ENCODE measurements around the gene BTN3A1. TPM values are rescaled to one million over a fixed set of nuclear protein-coding genes. Genes with fewer than 3 reads are reported as not detected.
"Not testable (repeated sequence)": the region's sequence is repeated elsewhere in the genome, so short reads cannot be mapped to it uniquely, and the experiment has no call there.

BTN3A1 gene
- total RNA-seq, 1 donor from 2014 or later: 9.7 TPM

- Mint-ChIP-seq H3K4me3 (no peak overlapping the region), H3K36me3 (no peaks in the 10 kb centered on the region), H3K27ac (no peak overlapping the region), H3K27me3 (ENCODE audit: insufficient read depth, low read depth) (no peaks in the 10 kb centered on the region), H3K4me1 (peaks cover 3% of the 10 kb centered on the region), H3K9me3 (no peaks in the 10 kb centered on the region)
- no peaks in the 10 kb centered on the region for H3K9me3 ChIP-seq (ENCODE audit: low read depth)
- H3K36me3 ChIP-seq: no peaks in the 10 kb centered on the region
- peak overlapping the region; percentile 82 for H2AFZ ChIP-seq (replicated peaks)
- no peaks in the 10 kb centered on the region for H3K27me3 ChIP-seq
- peak; percentile 23 for DNase-seq (ENCODE audit: low spot score)
- H3K9ac ChIP-seq: no peak overlapping the region
- no peak for TF ChIP-seq EZH2 (IDR thresholded peaks at IDR 0.05)
- TF ChIP-seq EZH2phosphoT487 (IDR thresholded peaks at IDR 0.05): no peak
- TF ChIP-seq CTCF (IDR thresholded peaks at IDR 0.05): no peak
- H4K20me1 ChIP-seq (ENCODE audit: low read depth): no peaks in the 10 kb centered on the region
- H3F3A ChIP-seq (ENCODE audit: low read depth): no peaks in the 10 kb centered on the region
- H3K4me3 ChIP-seq: no peak overlapping the region
- H3K4me1 ChIP-seq: no peaks in the 10 kb centered on the region
- H3K79me2 ChIP-seq (ENCODE audit: low read depth): no peaks in the 10 kb centered on the region
- peak overlapping the region; percentile 37 for H3K27ac ChIP-seq
- H3K4me2 ChIP-seq: peak overlapping the region; percentile 35
Measured at GRCh38 chr6:26375270-26375669, 26.8 kb upstream of the BTN3A1 start.

- Histone ChIP-seq H3K36me3 (no peaks in the 10 kb centered on the region), H3K27ac (no peak overlapping the region), H3K27me3 (no peaks in the 10 kb centered on the region), H3K4me1 (no peaks in the 10 kb centered on the region), H3K4me3 (no peak overlapping the region), H3K9ac (no peak overlapping the region), H3K4me2 (no peak overlapping the region), H3K9me3 (ENCODE audit: low read depth) (no peaks in the 10 kb centered on the region), H2AFZ (replicated peaks) (no peak overlapping the region), H3F3A (ENCODE audit: low read depth) (no peaks in the 10 kb centered on the region), H4K20me1 (ENCODE audit: low read depth) (no peaks in the 10 kb centered on the region), H3K79me2 (ENCODE audit: low read depth) (no peaks in the 10 kb centered on the region)
- Mint-ChIP-seq H3K4me3 (no peak overlapping the region), H3K9me3 (no peaks in the 10 kb centered on the region), H3K36me3 (no peaks in the 10 kb centered on the region), H3K27ac (no peak overlapping the region), H3K27me3 (ENCODE audit: insufficient read depth, low read depth) (peaks cover 13% of the 10 kb centered on the region), H3K4me1 (peaks cover 17% of the 10 kb centered on the region)
- TF ChIP-seq EZH2 (IDR thresholded peaks at IDR 0.05) (no peak), CTCF (IDR thresholded peaks at IDR 0.05) (no peak), EZH2phosphoT487 (IDR thresholded peaks at IDR 0.05) (no peak)
- no peak for DNase-seq (ENCODE audit: low spot score)
Measured at GRCh38 chr6:26377719-26378118, 24.4 kb upstream of the BTN3A1 start.

GRCh38 chr6:26378143-26378542 lies 23.9 kb upstream of the BTN3A1 start:
- not testable (repeated sequence) for H3K4me1 ChIP-seq; H3K9me3 ChIP-seq (ENCODE audit: low read depth); H3K36me3 Mint-ChIP-seq; H3K36me3 ChIP-seq; H4K20me1 ChIP-seq (ENCODE audit: low read depth); H3K4me2 ChIP-seq; H3F3A ChIP-seq (ENCODE audit: low read depth); H3K9ac ChIP-seq; DNase-seq (ENCODE audit: low spot score); H3K27me3 ChIP-seq; H3K9me3 Mint-ChIP-seq; H3K4me3 ChIP-seq; H3K27ac Mint-ChIP-seq; H3K79me2 ChIP-seq (ENCODE audit: low read depth); H2AFZ ChIP-seq (replicated peaks); H3K27ac ChIP-seq; H3K4me3 Mint-ChIP-seq
- peaks cover 13% of the 10 kb centered on the region for H3K27me3 Mint-ChIP-seq (ENCODE audit: insufficient read depth, low read depth)
- peaks cover 19% of the 10 kb centered on the region for H3K4me1 Mint-ChIP-seq

GRCh38 chr6:26379292-26379691 lies 22.8 kb upstream of the BTN3A1 start:
- Histone ChIP-seq H3K4me3 (no peak overlapping the region), H3K79me2 (ENCODE audit: low read depth) (peaks cover 5% of the 10 kb centered on the region), H3K9ac (no peak overlapping the region), H3F3A (ENCODE audit: low read depth) (no peaks in the 10 kb centered on the region), H2AFZ (replicated peaks) (no peak overlapping the region), H3K9me3 (ENCODE audit: low read depth) (no peaks in the 10 kb centered on the region), H3K36me3 (no peaks in the 10 kb centered on the region), H3K27ac (no peak overlapping the region), H3K4me1 (peaks cover 5% of the 10 kb centered on the region), H3K27me3 (no peaks in the 10 kb centered on the region), H3K4me2 (no peak overlapping the region), H4K20me1 (ENCODE audit: low read depth) (no peaks in the 10 kb centered on the region)
- DNase-seq (ENCODE audit: low spot score): no peak
- no peak overlapping the region for H3K4me3 Mint-ChIP-seq
- peaks cover 13% of the 10 kb centered on the region for H3K27me3 Mint-ChIP-seq (ENCODE audit: insufficient read depth, low read depth)
- no peak overlapping the region for H3K27ac Mint-ChIP-seq
- TF ChIP-seq CTCF (IDR thresholded peaks at IDR 0.05) (no peak), EZH2phosphoT487 (IDR thresholded peaks at IDR 0.05) (no peak), EZH2 (IDR thresholded peaks at IDR 0.05) (no peak)
- H3K9me3 Mint-ChIP-seq: no peaks in the 10 kb centered on the region
- peaks cover 24% of the 10 kb centered on the region for H3K4me1 Mint-ChIP-seq
- no peaks in the 10 kb centered on the region for H3K36me3 Mint-ChIP-seq
